ENCODE measurements around the gene HS6ST3.

GRCh38 chr13:96835546-96835945 is 745.6 kb downstream of the HS6ST3 start:
- no peak for TF ChIP-seq CTCF (IDR thresholded peaks at IDR 0.05)
- TF ChIP-seq STAT6 (CRISPR knock-in tag; conservative IDR thresholded peaks at IDR 0.05; ENCODE audit: low read depth): no peak
- TF ChIP-seq ZNF232 (CRISPR knock-in tag; IDR thresholded peaks at IDR 0.05): no peak
- TF ChIP-seq CREM (CRISPR knock-in tag; IDR thresholded peaks at IDR 0.05): no peak
- TF ChIP-seq TEAD1 (CRISPR knock-in tag; IDR thresholded peaks at IDR 0.05): no peak
- TF ChIP-seq NR3C1 (CRISPR knock-in tag; conservative IDR thresholded peaks at IDR 0.05; ENCODE audit: low read depth): no peak
- TF ChIP-seq NFE2L1 (CRISPR knock-in tag; IDR thresholded peaks at IDR 0.05): no peak
- no peak for TF ChIP-seq MLX (CRISPR knock-in tag; IDR thresholded peaks at IDR 0.05)
- TF ChIP-seq ATF2 (CRISPR knock-in tag; IDR thresholded peaks at IDR 0.05; ENCODE audit: borderline replicate concordance, low read depth): no peak
- TF ChIP-seq ATF3 (CRISPR knock-in tag; conservative IDR thresholded peaks at IDR 0.05): no peak
- no peak for TF ChIP-seq SP1 (CRISPR knock-in tag; conservative IDR thresholded peaks at IDR 0.05)

Measured in WTC11 (cell line).